HS-27A (cell line): ENCODE measurements around the gene HINFP.
A peak's percentile ranks its signal among the peaks of the same experiment; 100 is the strongest.
"Not testable (repeated sequence)": the region's sequence is repeated elsewhere in the genome, so short reads cannot be mapped to it uniquely, and the experiment has no call there.

ENCODE experiments used
- DNase-seq: peaks from one replicate; pipeline ENCODE4 v3.0.0-alpha.2; 2012; ENCODE audit warnings: low read depth, missing footprints

HINFP gene

GRCh38 chr11:119155733-119156492, 34.5 kb downstream of the HINFP start:
- no peak for DNase-seq

- no peak for DNase-seq
Observed at GRCh38 chr11:119156496-119156895, 35.1 kb downstream of the HINFP start.

GRCh38 chr11:119157063-119157462, 35.7 kb downstream of the HINFP start:
- DNase-seq = no peak

GRCh38 chr11:119158467-119158866, 37.1 kb downstream of the HINFP start:
- no peak for DNase-seq

- no peak for DNase-seq
Observed at GRCh38 chr11:119160151-119160550, 38.8 kb downstream of the HINFP start.

GRCh38 chr11:119161871-119162270, 40.5 kb downstream of the HINFP start:
- no peak for DNase-seq

GRCh38 chr11:119166368-119167076, 45.1 kb downstream of the HINFP start:
- no peak for DNase-seq

- DNase-seq = not testable (repeated sequence)
Observed at GRCh38 chr11:119167077-119167458, 45.7 kb downstream of the HINFP start.

GRCh38 chr11:119167933-119168332, 46.6 kb downstream of the HINFP start:
- DNase-seq = no peak

GRCh38 chr11:119168471-119169281, 47.3 kb downstream of the HINFP start, which contains the start of gene NLRX1:
Gene NLRX1, plus strand, starts transcription at chr11:119168725. Its CDS starts 2,679 bp downstream, at chr11:119171404.
- DNase-seq = peak; percentile 35

GRCh38 chr11:119169282-119169719, 47.9 kb downstream of the HINFP start:
- no peak for DNase-seq

- no peak for DNase-seq
Observed at GRCh38 chr11:119172513-119172912, 51.1 kb downstream of the HINFP start.

- DNase-seq = no peak
Observed at GRCh38 chr11:119173453-119173852, 52.1 kb downstream of the HINFP start.

- no peak for DNase-seq
Observed at GRCh38 chr11:119175493-119176077, 54.2 kb downstream of the HINFP start.

- DNase-seq = no peak
Observed at GRCh38 chr11:119178166-119178680, 56.8 kb downstream of the HINFP start.

- DNase-seq = no peak
Observed at GRCh38 chr11:119179342-119179741, 58.0 kb downstream of the HINFP start.

GRCh38 chr11:119179983-119180382, 58.6 kb downstream of the HINFP start:
- no peak for DNase-seq

- no peak for DNase-seq
Observed at GRCh38 chr11:119180729-119181676, 59.6 kb downstream of the HINFP start.

- DNase-seq = no peak
Observed at GRCh38 chr11:119181677-119182412, 60.5 kb downstream of the HINFP start.

GRCh38 chr11:119184399-119184798, 63.0 kb downstream of the HINFP start:
- DNase-seq = not testable (repeated sequence)
